Fibroblast of upper back skin (primary cell): Measurements from ENCODE around the gene NTN3.
"Not testable (repeated sequence)": the region's sequence is repeated elsewhere in the genome, so short reads cannot be mapped to it uniquely, and the experiment has no call there.

Experiments used
- DNase-seq: peaks from one replicate; pipeline ENCODE4 v3.0.0-alpha.2; 2013

Gene NTN3

DNA sequence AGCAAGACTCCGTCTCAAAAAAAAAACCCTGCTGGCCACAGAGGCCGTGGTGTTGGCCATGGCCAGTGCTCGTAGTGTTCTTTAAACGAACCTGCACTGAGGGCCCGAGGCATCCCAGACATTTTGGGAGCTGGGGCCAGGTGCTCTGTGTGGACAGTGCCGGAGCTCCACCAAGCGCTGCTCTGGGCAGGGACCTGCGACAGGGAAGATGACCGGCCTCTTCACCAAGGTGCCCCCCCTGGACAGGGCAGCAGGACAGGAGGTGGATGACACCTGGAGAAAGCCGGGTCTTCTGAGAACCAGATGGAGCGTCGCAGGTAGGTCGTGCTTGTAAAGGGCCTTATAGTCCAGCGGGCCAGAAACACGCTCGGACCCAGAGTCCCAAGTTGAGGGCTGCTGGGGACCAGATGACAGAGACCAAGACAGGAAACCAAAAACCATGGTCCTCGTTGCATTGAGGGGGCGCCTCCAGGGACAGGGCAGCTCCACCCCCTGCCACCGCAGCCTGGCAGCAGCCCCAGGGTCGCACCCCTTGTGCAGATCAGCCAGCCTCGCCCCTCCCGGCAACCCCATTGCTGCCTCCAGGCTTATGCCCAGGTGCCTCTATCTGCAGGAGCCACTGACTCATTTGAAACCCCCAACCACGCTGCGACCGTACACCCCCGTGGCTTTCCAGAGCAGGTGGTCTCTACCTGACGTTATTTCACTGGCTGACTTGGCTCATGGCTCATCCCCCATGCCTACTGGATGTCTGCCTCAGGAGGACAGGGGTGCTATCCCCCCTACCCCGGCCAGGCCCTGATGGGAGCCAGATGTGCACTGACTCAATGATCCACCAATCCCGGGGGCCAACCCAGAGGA, 4.2 kb upstream of the NTN3 start:
- DNase-seq = no peak

DNA sequence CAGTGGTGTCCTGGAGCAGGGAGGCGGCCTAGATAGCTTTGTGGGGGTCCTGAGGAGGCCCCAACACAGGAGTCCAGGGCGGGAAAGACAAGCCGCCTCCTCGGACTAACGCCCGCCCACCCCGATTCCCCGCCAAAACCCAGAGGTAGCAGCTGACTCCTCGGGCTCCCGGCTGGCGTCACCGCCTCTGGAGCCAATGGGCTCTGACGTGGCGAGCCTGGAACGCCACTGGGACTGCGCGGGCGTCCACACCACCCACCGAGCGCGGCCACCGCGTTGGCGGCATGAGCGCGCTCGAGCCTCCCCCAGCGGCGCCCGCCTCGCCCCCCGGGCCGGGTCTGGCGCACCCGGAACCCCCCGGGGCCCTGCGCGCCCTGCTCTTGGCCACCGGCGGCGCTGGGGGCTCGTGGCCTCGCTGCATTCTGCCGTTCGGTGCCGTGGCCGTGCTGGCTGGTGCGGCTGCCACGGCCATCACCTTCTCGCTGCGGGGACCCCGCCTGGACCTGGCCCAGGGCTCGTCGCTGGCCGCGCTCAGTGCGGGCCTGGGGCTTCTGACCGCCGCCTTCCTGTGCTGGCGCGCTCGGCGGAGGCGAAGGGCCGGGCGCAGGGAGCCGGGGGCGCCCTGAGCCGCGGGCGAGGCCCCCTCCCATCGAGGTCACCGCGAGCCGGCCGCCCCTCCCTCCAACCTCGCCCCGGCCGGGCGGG, 3.4 kb upstream of the NTN3 start:
- DNase-seq = peak; percentile 78

DNA sequence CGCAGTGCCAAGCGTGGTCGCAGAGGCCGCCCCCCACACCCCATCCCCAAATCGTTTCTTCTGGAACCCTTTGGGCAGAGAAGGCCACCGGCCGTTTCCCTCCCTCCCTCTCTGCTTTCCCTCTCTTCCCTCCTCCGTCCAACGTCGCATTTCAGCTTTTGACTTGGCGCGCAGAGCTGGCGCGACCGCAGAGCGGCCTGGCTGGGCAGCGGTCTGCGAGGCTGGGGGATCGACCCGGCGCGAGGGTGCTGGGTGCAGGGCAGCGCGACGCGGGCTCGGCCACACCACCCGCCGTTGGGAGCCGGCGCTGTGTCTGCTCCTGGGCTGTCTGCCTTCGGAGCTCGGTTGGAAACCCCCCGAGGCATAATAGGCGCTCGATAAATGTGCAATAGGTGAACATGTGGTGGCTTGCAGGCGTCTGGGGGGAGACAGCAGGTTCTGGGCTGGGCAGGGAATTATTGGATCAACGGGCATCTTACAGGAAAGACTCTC, 2.8 kb upstream of the NTN3 start:
- peak; percentile 11 for DNase-seq

DNA sequence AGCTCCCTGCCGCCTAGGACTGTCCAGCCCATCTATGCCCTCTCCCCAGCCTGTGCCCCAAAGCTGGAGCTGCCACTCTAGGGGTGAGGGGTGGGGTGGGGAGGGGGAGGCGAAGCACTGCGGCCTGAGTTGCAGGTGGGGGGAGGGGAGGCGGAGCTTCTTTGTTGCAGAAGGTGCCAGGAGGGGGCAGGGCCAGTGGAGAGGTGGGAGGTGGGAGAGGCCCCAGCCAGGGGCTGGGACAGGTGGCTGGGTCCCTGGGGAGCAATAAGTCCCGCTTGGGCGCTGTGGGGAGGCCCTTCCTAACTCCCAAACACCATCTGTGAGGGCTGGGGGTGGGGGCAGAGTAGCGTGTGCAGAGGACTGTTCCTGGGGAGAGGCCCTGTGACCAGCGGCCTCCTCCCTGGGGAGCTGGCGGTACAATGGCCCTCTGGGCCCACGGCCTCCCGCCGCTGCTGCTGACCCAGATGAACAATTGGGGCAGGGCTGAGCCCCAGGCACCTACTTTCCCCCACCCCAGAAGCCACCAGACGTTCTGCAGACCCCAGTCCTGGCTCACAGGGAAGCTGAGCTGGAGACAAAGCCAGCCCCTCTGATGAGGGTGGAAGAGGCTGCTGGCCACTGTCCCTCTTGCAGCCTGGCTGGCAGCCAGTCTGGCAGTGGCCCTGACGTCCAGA, 2.2 kb upstream of the NTN3 start:
- no peak for DNase-seq

DNA sequence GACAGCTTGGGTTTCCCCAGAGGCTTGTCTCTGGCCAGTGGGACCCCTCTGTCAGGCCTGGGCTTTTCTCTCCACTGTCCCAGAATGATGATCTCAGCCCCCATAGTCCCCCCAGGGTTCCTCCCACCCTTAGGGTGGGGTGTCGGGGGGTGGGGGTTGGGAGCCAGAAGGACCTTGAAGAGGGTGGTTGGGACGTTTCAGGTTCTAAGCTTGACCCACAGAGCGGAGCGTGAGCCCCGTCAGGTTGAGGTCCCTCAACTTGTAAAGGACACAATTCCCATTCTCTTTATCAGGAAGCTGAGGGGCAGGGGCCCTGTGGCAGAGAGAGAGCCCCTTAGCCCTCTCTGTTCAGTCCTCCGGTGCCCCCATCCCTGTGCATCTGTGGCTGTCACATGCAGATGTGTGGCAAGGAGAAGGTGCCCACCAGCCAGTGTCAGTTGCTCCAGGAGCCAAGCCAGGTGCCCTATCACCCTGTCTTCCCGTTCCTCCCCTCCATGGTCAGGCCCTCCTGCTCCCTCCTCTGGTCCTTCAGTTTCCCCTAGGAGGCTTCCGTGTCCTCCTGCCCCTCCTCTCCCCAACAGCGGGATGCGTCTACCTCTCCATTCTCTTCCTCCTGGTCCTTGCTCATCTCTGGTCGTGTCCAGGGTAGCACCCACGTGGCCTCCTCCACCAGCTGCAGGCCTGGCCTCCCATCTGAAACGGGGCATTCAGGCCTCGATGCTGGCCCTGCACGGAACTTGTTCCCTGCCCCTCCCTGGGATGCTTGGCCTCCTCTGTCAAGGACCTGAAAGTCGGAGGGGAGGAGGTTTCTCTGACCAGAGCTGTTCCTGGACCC, 1.5 kb upstream of the NTN3 start:
- no peak for DNase-seq

DNA sequence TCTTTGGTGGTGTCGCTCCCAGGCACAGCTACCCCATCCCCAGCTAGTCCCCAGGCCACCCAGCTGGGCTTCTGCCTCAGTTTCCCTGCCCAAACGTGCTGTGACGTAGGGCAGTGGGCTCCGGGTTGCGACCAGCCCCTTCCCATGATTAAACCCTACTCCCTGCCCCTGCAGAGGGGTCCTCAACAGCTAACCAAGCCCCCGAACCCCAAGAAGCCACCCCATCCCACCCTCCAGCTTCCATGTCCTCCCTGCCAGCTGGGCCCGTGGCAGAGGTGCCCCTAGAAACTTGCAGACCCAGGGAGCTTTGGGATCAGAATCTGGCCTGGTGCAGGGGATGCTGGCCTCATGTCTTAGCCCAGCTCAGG, 879 bp upstream of the NTN3 start:
- no peak for DNase-seq

DNA sequence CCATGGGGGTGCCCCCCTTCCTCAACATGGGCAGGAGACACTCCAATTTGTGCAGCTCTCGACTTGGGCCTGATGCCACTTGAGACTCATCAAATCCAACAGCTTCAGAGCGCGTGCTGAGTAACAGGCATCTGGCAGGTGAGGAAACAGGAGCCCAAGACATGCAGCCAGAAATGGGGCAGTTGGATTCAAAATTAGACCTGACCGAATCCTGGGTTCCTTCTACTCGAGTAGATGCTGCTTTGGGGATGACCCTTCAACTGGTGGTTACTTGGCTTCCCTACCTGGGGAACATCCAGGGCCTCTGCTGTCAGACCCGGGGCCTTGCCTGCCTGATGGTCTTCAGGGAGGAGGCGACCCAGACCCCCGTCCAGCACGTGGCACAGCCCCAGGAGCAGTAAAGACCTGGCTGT, 488 bp upstream of the NTN3 start:
- DNase-seq = peak; percentile 13

DNA sequence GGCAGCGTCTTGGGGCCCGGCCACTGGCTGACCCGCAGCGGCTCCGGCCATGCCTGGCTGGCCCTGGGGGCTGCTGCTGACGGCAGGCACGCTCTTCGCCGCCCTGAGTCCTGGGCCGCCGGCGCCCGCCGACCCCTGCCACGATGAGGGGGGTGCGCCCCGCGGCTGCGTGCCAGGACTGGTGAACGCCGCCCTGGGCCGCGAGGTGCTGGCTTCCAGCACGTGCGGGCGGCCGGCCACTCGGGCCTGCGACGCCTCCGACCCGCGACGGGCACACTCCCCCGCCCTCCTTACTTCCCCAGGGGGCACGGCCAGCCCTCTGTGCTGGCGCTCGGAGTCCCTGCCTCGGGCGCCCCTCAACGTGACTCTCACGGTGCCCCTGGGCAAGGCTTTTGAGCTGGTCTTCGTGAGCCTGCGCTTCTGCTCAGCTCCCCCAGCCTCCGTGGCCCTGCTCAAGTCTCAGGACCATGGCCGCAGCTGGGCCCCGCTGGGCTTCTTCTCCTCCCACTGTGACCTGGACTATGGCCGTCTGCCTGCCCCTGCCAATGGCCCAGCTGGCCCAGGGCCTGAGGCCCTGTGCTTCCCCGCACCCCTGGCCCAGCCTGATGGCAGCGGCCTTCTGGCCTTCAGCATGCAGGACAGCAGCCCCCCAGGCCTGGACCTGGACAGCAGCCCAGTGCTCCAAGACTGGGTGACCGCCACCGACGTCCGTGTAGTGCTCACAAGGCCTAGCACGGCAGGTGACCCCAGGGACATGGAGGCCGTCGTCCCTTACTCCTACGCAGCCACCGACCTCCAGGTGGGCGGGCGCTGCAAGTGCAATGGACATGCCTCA, 773 bp downstream of the NTN3 start:
- DNase-seq = no peak

DNA sequence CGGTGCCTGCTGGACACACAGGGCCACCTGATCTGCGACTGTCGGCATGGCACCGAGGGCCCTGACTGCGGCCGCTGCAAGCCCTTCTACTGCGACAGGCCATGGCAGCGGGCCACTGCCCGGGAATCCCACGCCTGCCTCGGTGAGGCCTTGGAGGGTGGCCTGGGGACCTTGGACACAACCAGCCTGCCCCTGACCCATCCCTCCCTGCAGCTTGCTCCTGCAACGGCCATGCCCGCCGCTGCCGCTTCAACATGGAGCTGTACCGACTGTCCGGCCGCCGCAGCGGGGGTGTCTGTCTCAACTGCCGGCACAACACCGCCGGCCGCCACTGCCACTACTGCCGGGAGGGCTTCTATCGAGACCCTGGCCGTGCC, 1.4 kb downstream of the NTN3 start:
- DNase-seq = no peak

DNA sequence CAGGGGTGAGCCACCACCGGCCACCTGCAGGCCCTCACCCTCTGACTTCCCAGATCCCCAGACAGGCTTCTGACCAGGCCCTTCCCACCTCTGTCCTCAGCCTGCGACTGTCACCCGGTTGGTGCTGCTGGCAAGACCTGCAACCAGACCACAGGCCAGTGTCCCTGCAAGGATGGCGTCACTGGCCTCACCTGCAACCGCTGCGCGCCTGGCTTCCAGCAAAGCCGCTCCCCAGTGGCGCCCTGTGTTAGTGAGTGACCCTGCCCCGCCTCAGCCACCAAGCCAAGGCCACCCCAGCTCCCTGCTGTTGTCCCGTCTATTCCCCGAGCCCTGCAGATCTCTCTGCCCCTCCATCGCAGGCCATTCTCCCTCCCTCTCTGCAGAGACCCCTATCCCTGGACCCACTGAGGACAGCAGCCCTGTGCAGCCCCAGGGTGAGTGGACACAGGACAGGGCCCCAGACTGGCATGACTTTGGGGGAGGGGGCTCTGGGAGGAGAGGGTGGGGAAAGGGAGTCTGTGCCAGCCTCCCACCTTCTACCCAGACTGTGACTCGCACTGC, 1.9 kb downstream of the NTN3 start:
- no peak for DNase-seq

DNA sequence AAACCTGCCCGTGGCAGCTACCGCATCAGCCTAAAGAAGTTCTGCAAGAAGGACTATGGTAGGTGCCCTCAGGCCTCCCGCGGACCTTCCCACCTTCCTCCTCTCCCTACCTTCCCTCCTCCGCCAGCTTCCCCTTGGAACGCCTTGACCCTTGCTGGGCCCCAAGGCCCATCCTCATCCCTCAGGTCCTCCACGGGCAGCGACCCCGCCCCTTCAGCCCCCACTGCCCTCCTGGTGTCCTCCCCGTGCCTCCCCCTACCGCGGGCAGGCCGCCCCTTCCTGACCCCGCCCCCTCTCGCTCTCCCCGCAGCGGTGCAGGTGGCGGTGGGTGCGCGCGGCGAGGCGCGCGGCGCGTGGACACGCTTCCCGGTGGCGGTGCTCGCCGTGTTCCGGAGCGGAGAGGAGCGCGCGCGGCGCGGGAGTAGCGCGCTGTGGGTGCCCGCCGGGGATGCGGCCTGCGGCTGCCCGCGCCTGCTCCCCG, 2.4 kb downstream of the NTN3 start:
- DNase-seq = no peak

DNA sequence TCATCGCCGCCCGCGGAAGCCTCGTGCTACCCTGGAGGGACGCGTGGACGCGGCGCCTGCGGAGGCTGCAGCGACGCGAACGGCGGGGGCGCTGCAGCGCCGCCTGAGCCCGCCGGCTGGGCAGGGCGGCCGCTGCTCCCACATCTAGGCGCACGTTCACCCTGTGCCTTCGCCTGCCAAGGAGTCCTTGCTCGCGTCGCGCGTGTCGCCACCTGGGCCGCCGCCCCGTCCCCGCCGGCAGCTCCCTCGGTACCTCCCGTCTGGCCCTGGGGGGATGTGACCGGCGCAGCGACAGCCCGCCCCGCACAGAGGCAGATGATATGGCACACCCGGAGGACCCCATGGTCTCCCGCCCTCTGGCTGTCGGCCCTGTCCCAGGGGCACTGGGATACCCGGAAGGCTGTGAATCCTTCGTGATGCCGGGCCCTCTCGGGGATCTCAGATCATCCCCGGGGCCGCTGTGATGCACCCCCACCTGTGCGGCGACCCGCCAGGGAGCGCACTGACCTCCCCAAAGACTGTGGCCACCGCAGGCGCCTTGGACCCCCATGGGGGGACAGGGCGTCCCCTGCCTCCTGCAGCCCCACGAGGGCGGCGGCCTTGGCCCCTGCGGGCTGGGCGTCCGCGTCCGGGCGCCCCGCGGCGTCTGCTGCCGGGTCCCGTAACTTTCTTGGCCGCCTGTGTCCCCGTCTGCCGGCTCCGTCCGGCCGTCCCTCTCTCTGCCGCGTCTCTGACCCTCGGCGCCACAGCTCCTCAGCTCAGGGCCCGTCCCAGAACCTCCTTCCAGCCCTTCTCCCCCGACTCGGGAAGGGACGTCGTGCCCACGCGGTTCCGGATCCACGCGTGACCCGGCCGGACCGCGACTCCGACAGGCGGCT, 3.1 kb downstream of the NTN3 start:
- DNase-seq = peak; percentile 22

DNA sequence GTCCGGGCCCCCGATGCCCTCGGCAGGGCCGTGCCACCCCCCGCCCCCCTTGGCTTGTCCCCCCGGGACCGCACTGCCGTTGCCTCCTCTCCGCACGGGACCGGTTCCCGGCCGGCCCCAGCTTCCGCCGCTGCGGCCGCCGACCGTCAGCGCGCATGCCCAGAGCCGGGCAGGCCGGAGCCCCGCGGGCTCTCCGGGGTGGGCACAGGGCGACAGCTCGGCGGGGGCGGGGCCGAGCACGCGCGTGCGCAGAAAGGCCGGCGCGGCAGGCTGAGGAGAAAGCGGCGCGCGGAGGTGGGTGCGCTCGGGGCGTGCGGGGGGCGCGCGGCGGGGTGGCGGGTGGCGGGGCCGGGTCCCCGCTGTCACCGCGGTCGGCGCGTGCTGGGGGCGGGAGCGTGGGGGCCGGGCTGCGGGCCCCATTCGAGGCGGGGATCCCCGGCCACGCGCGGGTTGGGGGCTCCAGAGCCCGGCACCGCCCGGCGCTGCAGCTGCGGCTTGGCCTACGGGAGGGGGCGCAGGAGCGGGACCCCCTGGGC, 3.8 kb downstream of the NTN3 start, which contains the start of gene TBC1D24:
Gene TBC1D24, plus strand, starts transcription at position 251 of the 536 bp plus-strand sequence. CDS start 21,022 bp downstream, outside the sequence.
- peak; percentile 83 for DNase-seq

DNA sequence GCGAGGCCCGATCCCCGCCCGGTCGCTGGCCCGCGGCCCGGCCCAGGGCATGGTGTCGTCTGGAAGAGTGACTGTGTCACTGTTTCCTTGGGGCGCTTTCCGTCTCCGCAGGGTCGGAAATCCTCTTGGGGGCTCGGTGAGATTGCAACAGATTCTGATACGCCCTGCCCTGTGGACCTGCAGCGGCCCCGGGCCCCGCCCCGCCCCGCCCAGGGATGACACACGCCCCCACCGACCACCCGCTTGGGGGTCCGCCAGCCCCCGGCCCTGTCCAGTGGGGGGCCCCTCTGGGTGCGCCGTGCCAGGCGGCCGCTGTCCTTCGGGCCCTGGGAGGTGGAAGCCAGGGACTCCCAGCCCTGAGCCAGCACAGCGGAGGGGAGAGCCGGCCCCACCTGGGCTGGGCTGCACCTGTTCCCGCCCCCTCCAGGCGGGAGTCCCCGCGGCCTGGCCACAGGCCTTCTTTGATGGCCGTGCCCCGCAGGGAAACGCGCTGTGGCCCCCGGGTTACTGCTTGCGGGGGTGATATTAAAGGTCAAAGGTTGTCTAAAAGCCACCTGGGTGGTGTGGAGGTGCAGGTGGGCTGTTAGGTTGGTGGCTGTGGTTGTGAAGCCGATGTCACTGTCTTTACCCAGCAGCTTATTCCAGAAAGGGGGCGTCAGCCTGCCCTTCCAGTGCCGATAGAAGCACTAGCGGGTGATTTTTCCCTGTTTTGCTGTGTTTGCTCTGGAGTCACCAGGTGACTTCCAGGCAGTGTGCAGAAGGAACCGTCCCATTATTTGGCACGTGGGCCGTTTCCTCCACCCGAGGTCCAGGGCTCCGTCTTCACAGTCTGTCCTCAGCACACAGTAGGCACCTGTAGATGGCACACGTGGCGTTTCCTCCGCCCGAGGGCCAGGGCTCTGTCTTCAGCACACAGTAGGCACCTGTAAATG, 4.6 kb downstream of the NTN3 start:
- no peak for DNase-seq

DNA sequence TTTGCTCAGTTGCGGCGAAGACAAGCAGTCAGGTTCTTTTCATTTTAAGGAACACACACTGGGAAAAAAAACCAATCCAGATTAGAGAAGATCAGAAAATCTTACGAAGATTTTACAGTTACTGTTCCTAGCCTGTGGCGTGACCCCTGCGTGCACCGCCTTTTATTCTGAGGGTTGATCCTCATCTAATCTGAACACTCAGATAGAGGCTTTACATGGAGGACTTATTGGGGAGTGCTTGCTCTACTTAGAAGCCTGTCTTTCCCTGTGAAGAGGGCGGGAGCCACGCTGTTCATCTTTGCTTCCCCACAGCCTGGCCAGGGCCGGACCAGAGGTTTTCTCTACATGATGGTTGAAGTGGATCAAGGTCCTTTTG, 5.2 kb downstream of the NTN3 start:
- DNase-seq = no peak

DNA sequence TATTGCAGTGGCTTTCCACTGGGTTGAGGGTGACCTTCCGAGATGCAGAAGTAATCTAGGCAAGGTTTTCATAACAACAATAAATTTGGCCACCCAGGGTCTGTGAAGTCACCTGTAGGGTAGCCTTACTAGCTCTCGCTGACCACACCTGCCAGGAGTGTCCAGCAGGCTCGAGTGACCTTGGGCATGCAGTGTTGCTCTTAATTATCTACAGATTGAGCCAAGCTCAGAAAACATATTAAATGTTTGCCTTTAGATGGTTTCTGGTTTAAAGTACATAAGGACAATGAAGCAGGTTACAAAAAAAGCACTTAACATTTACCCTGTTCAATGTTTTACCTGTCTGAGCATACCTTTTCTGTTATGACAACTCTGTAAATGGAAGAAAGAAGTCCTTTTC, 5.6 kb downstream of the NTN3 start:
- DNase-seq = no peak

DNA sequence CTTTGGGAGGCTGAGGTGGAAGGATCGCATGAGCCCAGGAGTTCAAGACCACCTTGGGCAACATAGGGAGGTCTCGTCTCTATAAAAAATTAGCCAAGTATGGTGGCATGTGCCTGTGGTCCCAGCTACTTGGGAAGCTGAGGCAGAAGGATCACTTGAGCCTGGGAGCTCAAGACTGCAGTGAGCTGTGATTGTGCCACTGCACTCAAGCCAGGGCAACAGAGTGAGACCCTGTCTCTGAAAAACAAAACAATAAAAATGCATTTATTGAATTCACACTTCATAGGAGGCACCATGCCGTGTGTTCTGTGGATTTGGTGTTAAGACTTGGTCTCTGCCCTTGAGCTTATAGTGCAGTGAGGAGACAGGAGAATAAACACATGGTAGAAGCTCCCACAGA, 6.2 kb downstream of the NTN3 start:
- no peak for DNase-seq

DNA sequence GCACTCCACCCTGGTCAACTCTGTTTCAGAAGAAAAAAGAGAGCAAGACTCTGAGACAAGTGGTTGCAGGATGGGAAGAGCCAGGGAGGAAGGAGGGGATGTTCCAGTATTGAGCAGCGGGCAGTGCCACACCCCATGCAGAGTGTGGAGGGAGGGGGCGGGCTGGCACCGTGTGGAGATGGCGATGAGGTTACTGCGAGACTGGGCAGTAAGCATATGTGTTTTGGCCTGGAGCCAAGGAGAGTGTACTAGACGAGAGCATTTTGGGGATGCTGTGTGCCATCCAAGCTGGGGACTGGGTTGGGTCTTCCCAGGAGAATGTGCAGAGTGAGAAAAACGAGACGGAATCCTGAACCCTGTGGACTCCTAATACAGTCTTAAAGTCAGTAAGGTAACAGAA, 7.2 kb downstream of the NTN3 start:
- DNase-seq = no peak

DNA sequence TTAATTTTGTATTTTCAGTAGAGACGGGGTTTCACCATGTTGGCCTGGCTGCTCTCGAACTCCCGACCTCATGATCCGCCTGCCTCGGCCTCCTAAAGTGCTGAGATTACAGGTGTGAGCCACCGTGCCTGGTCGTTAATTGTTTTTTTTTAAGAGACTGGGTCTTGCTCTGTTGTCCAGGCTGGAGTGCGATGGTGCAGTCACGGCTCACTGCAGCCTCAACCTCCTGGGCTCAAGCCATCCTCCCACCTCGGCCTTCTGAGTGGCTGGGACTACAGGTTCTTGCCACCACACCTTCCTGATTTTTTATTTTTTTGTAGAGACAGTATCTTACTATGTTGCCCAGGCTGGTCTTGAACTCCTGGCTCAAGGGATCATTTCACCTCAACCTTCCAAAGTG, 8.9 kb downstream of the NTN3 start:
- DNase-seq = not testable (repeated sequence)
